SK-N-SH (cell line): ENCODE measurements around the gene GRB7.

ENCODE experiments used
- EZH2phosphoT487 ChIP-seq: fragments of 200-600 bp; sonication (generic); IDR thresholded peaks from 2 replicates; pipeline ENCODE4 v1.6.1; 2017; ENCODE audit warnings: low read depth, mixed run types, mild to moderate bottlenecking, antibody characterized with exemption, moderate library complexity, borderline replicate concordance
- FOXM1 ChIP-seq: IDR thresholded peaks from 2 replicates; pipeline ENCODE4 v1.4.0; 2012; ENCODE audit warnings: low read depth, mild to moderate bottlenecking
- GABPA ChIP-seq: IDR thresholded peaks from 2 replicates; pipeline ENCODE4 v1.4.0; 2012; ENCODE audit warnings: low read depth, mild to moderate bottlenecking
- POLR2AphosphoS5 ChIP-seq: IDR thresholded peaks from 2 replicates; pipeline ENCODE4 v1.6.1; 2012; ENCODE audit warnings: low read depth, low read length
- RAD21 ChIP-seq: IDR thresholded peaks from 2 replicates; pipeline ENCODE4 v1.6.1; 2012; ENCODE audit warnings: mild to moderate bottlenecking, low read length
- RFX5 ChIP-seq: IDR thresholded peaks from 2 replicates; pipeline ENCODE4 v1.6.1; 2012; ENCODE audit warnings: mild to moderate bottlenecking, improper control_type of control experiment, low read length
- RXRA ChIP-seq: IDR thresholded peaks from 2 replicates; pipeline ENCODE4 v1.4.0; 2012; ENCODE audit warnings: low read depth, mild to moderate bottlenecking, borderline replicate concordance
- TAF1 ChIP-seq: IDR thresholded peaks from 2 replicates; pipeline ENCODE4 v1.6.1; 2012; ENCODE audit warnings: low read depth, mild to moderate bottlenecking, low read length, moderate library complexity, borderline replicate concordance
- YY1 ChIP-seq: IDR thresholded peaks from 2 replicates; pipeline ENCODE4 v1.4.0; 2012; ENCODE audit warnings: low read depth, mild to moderate bottlenecking
- TF ChIP-seq, protein P1 (sequence below): fragments of 200-600 bp; sonication (generic); IDR thresholded peaks from 2 replicates; pipeline ENCODE4 v1.6.1; 2017; ENCODE audit warnings: antibody characterized with exemption, mild to moderate bottlenecking, moderate library complexity
- TF ChIP-seq, protein P2 (sequence below): IDR thresholded peaks from 2 replicates; pipeline ENCODE4 v1.4.0; 2012; ENCODE audit warnings: low read depth
- TF ChIP-seq, protein P3 (sequence below): IDR thresholded peaks from 2 replicates; pipeline ENCODE4; 2012

DNA sequence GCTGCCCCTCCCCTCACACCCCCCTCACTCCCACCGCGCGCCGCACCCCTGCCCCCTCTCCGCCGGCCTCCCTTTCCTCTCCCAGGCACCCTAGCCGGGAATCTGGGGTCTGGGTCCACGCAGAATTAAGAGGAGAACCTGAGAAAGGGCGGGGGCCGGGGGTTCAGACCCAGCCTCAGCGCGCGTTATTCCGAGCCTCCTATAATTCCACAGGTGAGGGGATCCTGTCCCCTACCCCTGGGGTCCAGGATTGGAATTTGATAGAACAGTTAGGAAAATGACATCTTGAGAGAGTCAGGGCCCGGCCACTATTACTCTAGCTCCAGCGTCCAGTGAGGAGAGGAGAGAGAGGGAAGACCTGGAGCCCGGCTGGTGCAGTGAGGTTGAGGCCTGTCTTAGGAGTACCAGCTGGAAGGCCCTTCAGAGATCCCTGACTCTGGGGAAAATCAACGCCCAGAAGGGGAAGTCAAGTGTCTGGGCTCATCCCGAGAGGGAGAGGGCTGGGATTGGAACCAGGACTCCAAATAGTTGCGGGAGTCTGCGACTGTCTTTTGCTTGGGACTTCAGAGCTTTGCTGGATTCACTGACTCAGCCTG lies 17.3 kb downstream of the GRB7 start:
- TF ChIP-seq, protein P1, sequence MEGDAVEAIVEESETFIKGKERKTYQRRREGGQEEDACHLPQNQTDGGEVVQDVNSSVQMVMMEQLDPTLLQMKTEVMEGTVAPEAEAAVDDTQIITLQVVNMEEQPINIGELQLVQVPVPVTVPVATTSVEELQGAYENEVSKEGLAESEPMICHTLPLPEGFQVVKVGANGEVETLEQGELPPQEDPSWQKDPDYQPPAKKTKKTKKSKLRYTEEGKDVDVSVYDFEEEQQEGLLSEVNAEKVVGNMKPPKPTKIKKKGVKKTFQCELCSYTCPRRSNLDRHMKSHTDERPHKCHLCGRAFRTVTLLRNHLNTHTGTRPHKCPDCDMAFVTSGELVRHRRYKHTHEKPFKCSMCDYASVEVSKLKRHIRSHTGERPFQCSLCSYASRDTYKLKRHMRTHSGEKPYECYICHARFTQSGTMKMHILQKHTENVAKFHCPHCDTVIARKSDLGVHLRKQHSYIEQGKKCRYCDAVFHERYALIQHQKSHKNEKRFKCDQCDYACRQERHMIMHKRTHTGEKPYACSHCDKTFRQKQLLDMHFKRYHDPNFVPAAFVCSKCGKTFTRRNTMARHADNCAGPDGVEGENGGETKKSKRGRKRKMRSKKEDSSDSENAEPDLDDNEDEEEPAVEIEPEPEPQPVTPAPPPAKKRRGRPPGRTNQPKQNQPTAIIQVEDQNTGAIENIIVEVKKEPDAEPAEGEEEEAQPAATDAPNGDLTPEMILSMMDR, result no peak
- TF ChIP-seq POLR2AphosphoS5 (no peak), RFX5 (no peak), GABPA (no peak), RAD21 (no peak), FOXM1 (no peak), YY1 (no peak), RXRA (no peak), EZH2phosphoT487 (no peak), TAF1 (no peak)
- TF ChIP-seq, protein P2, sequence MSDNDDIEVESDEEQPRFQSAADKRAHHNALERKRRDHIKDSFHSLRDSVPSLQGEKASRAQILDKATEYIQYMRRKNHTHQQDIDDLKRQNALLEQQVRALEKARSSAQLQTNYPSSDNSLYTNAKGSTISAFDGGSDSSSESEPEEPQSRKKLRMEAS, result no peak
- TF ChIP-seq, protein P3, sequence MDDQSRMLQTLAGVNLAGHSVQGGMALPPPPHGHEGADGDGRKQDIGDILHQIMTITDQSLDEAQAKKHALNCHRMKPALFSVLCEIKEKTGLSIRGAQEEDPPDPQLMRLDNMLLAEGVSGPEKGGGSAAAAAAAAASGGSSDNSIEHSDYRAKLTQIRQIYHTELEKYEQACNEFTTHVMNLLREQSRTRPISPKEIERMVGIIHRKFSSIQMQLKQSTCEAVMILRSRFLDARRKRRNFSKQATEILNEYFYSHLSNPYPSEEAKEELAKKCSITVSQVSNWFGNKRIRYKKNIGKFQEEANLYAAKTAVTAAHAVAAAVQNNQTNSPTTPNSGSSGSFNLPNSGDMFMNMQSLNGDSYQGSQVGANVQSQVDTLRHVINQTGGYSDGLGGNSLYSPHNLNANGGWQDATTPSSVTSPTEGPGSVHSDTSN, result no peak
